Gastrocnemius medialis (tissue), 4 donors: ENCODE measurements around the gene GSPT1. TPM values are rescaled to one million over a fixed set of nuclear protein-coding genes. Genes with fewer than 3 reads are reported as not detected.
A peak's percentile ranks its signal among the peaks of the same experiment; 100 is the strongest.
"Not testable (repeated sequence)": the region's sequence is repeated elsewhere in the genome, so short reads cannot be mapped to it uniquely, and the experiment has no call there.

Experiments used
- ATAC-seq, 2 donors: fragments of 150-250 bp; one replicate each; pipeline ENCODE4 v1.9.1; 2016
- DNase-seq, 2 donors: peaks; one replicate each; pipeline ENCODE4 v3.0.0-alpha.2; 2019
- H3K27ac ChIP-seq, 4 donors: fragments of 200-600 bp; sonication (generic); 1 replicate in 1 of 4; 2 replicates in 3 of 4; pipeline ENCODE4 v1.5.1; 2016 to 2018; ENCODE audit warnings: mild to moderate bottlenecking in 2 of 4, moderate library complexity in 1 of 4
- H3K27me3 ChIP-seq, 3 donors: fragments of 200-600 bp; sonication (generic) in 2 of 3; 1 replicate in 1 of 3; 2 replicates in 2 of 3; pipeline versions ENCODE4 v1.5.1 to v1.6.0; 2016 to 2019; ENCODE audit warnings: mild to moderate bottlenecking in 1 of 3, moderate library complexity in 1 of 3
- H3K36me3 ChIP-seq, 2 donors: fragments of 200-600 bp; sonication (generic) in 1 of 2; one replicate each; pipeline ENCODE4 v1.5.1; 2017 to 2018
- H3K4me1 ChIP-seq, 2 donors: fragments of 200-600 bp; sonication (generic) in 1 of 2; one replicate each; pipeline ENCODE4 v1.5.1; 2016 to 2017; ENCODE audit warnings: mild to moderate bottlenecking in 2 of 2
- H3K4me3 ChIP-seq, 4 donors: fragments of 200-600 bp; sonication (generic) in 3 of 4; 1 replicate in 1 of 4; 2 replicates in 3 of 4; pipeline ENCODE4 v1.5.1; 2016 to 2019; ENCODE audit warnings: mild to moderate bottlenecking in 2 of 4
- H3K9me3 ChIP-seq, 3 donors: fragments of 200-600 bp; sonication (generic) in 2 of 3; 1 replicate in 1 of 3; 2 replicates in 2 of 3; pipeline ENCODE4 v1.5.1; 2016 to 2019
- CTCF ChIP-seq, 5 experiments: fragments of 450-650 bp in 3 of 5; fragments of 200-600 bp in 2 of 5; sonication (generic) in 2 of 5; IDR thresholded peaks in 4 of 5; conservative IDR thresholded peaks in 1 of 5; 1 replicate in 4 of 5; 2 replicates in 1 of 5; pipeline ENCODE4 v1.5.1; 2016 to 2019; ENCODE audit warnings: antibody characterized with exemption in 5 of 5, mild to moderate bottlenecking in 3 of 5, moderate library complexity in 3 of 5
- POLR2A ChIP-seq, 2 donors: fragments of 450-650 bp; IDR thresholded peaks; one replicate each; pipeline ENCODE4 v1.6.1; 2017; ENCODE audit warnings: antibody characterized with exemption in 2 of 2, mild to moderate bottlenecking in 2 of 2, moderate library complexity in 2 of 2
- in situ Hi-C, 4 donors: fragments of 200-750 bp; cut with MboI; loops; one replicate each; pipeline versions ENCODE4 v1.15.0 to v1.8.0; 2017; ENCODE audit warnings: low sequenced_read_pairs in 4 of 4
- intact Hi-C: fragments of 100-400 bp; cut with DNase I; formaldehyde crosslinking; loops from one replicate; pipeline ENCODE4 v1.15.1; 2023; ENCODE audit warnings: low total_unique reads
- total RNA-seq, 4 donors: library from RNA; depleted of rRNA; stranded (reverse); fragments of >200 nt; gene quantifications; one replicate each; pipeline versions ENCODE4 v1.1.0 to v1.2.3, GENCODE V29; 2016

The GSPT1 gene
- total RNA-seq, 4 donors from 2014 or later, result 86.9 to 169 (median 139) TPM

DNA sequence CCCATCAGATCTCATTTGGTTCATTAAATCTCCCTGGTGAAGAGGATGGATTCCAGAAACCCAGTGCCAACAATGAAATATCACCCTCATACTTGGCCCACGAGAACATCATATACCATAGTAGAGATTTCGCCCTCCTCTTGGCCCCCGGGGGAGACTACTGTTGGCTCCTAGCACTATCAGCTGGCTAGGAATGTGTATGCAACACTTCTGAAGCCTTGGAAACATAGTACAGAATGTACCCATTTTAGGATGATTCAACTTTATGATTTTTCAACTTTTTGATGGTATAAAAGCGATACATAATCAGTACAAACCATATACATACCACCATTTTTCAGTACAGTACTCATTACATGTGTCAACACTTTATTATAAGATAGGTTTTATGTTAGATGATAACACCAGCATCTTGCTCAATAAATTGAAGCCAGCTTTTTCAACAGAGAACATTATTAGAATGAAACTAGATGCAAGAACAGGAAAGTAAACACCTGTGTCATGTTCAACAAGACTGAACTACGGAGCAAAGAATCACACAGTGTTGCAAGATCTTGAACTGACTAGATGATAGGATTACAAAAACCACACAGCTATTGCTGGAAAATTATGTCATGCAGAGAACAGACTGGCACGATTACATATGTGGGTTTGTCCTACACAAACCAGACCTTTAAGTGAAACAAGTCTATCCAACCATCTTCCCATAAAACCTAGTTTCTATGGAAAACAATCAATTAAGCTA is 81.6 kb downstream of the GSPT1 start:
- no peak overlapping the region for H3K4me3 ChIP-seq
- peak overlapping the region; percentile 84 to 89 (median 88) for H3K27ac ChIP-seq
- in situ Hi-C loops, result no loop called here
- no peaks in the 10 kb centered on the region for H3K27me3 ChIP-seq
- peaks cover 0 to 30% of the 10 kb centered on the region in 2 donors for H3K36me3 ChIP-seq
- DNase-seq (peak; percentile 50 to 69), ATAC-seq (peak; percentile 97)
- no peaks in the 10 kb centered on the region for H3K9me3 ChIP-seq
- no peak for TF ChIP-seq CTCF (IDR thresholded peaks at IDR 0.05 in 4 of 5, conservative IDR thresholded peaks at IDR 0.05 in 1 of 5)
- peak in 1 of 2 donors; percentile 15 for TF ChIP-seq POLR2A (IDR thresholded peaks at IDR 0.05)
- H3K4me1 ChIP-seq, result peaks cover 11 to 24% of the 10 kb centered on the region in 2 donors
- intact Hi-C loops, result loop anchor here (1.0 kb wide), 1 partner anchor 42 kb away; no protein-coding TSS in a partner anchor

- Histone ChIP-seq H3K4me1 (peaks cover 12 to 17% of the 10 kb centered on the region in 2 donors), H3K4me3 (no peak overlapping the region), H3K27me3 (no peaks in the 10 kb centered on the region), H3K9me3 (no peaks in the 10 kb centered on the region), H3K27ac (no peak overlapping the region), H3K36me3 (no peaks in the 10 kb centered on the region)
- no peak for ATAC-seq
- no peak for DNase-seq
- TF ChIP-seq POLR2A (IDR thresholded peaks at IDR 0.05) (no peak), CTCF (IDR thresholded peaks at IDR 0.05 in 4 of 5, conservative IDR thresholded peaks at IDR 0.05 in 1 of 5) (no peak)
- in situ Hi-C loops (no loop called here), intact Hi-C loops (no loop called here)
Measured at GRCh38 chr16:11828696-11829095, 87.1 kb downstream of the GSPT1 start.

GRCh38 chr16:11825520-11826165 is 90.1 kb downstream of the GSPT1 start:
- in situ Hi-C loops, result not testable (repeated sequence)

GRCh38 chr16:11824362-11824761 is 91.4 kb downstream of the GSPT1 start:
- no peak for TF ChIP-seq CTCF (IDR thresholded peaks at IDR 0.05 in 4 of 5, conservative IDR thresholded peaks at IDR 0.05 in 1 of 5)
- TF ChIP-seq POLR2A (IDR thresholded peaks at IDR 0.05), result no peak
- Histone ChIP-seq H3K4me1 (peaks cover 9 to 20% of the 10 kb centered on the region in 2 donors), H3K9me3 (no peaks in the 10 kb centered on the region), H3K4me3 (no peak overlapping the region), H3K36me3 (no peaks in the 10 kb centered on the region), H3K27ac (peak overlapping the region; percentile 38 to 80 (median 40)), H3K27me3 (no peaks in the 10 kb centered on the region)
- intact Hi-C loops (no loop called here), in situ Hi-C loops (loop anchor here in 3 of 4 donors (25.0 kb wide), 3 partner anchors 287 to 862 kb away; a partner anchor contains a TSS)
- DNase-seq (peak; percentile 53 to 85), ATAC-seq (peak; percentile 96 to 97)

More at GRCh38 chr16:11825520-11826165, 90.1 kb downstream of the GSPT1 start:
- H3K4me3 ChIP-seq, H3K27me3 ChIP-seq, ATAC-seq, H3K9me3 ChIP-seq, DNase-seq, intact Hi-C loops, H3K36me3 ChIP-seq: not testable (repeated sequence)
- Histone ChIP-seq H3K4me1 (peaks cover 9 to 20% of the 10 kb centered on the region in 2 donors), H3K27ac (peak overlapping the region in 3 of 4 donors; percentile 40 to 80 (median 41))

GRCh38 chr16:11823645-11824044 is 92.1 kb downstream of the GSPT1 start:
- DNase-seq, H3K36me3 ChIP-seq, H3K9me3 ChIP-seq, intact Hi-C loops, ATAC-seq, H3K27me3 ChIP-seq, H3K4me3 ChIP-seq: not testable (repeated sequence)
- H3K27ac ChIP-seq, result peak overlapping the region; percentile 38 to 80 (median 40)
- in situ Hi-C loops, result loop anchor here in 3 of 4 donors (25.0 kb wide), 3 partner anchors 286 to 861 kb away; a partner anchor contains a TSS
- H3K4me1 ChIP-seq, result peaks cover 9 to 20% of the 10 kb centered on the region in 2 donors
